Transverse colon (tissue), 4 donors: ENCODE results near the gene TMEM209. TPM values are rescaled to one million over a fixed set of nuclear protein-coding genes. Genes with fewer than 3 reads are reported as not detected.

ENCODE experiments used
- DNase-seq: peaks from one replicate; pipeline ENCODE4 v3.0.0-alpha.2; 2019
- H3K27ac ChIP-seq, 4 donors: fragments of 200-600 bp; sonication (generic); 2 replicates each; pipeline ENCODE4 v1.5.1; 2016 to 2018; ENCODE audit warnings: inconsistent platforms in 4 of 4
- H3K27me3 ChIP-seq: fragments of 200-600 bp; sonication (generic); 2 replicates; pipeline ENCODE4 v1.5.1; 2017; ENCODE audit warnings: inconsistent platforms
- H3K36me3 ChIP-seq, 4 donors: fragments of 200-600 bp; sonication (generic); 2 replicates each; pipeline ENCODE4 v1.5.1; 2017 to 2019; ENCODE audit warnings: inconsistent platforms in 4 of 4
- H3K4me1 ChIP-seq, 4 donors: fragments of 200-600 bp; sonication (generic); 2 replicates each; pipeline ENCODE4 v1.5.1; 2017 to 2020; ENCODE audit warnings: inconsistent platforms in 4 of 4
- H3K4me3 ChIP-seq, 4 donors: fragments of 200-600 bp; sonication (generic); 1 replicate in 1 of 4; 2 replicates in 3 of 4; pipeline versions ENCODE4 v1.5.1 to v1.6.1; 2017 to 2019; ENCODE audit warnings: inconsistent platforms in 4 of 4
- H3K9me3 ChIP-seq, 2 donors: fragments of 200-600 bp; sonication (generic); 2 replicates each; pipeline ENCODE4 v1.5.1; 2017 to 2019; ENCODE audit warnings: inconsistent platforms in 2 of 2
- CTCF ChIP-seq, 5 experiments: fragments of 200-600 bp in 3 of 5; fragments of 450-650 bp in 2 of 5; sonication (generic) in 3 of 5; IDR thresholded peaks; 1 replicate in 2 of 5; 2 replicates in 3 of 5; pipeline ENCODE4 v1.5.1; 2016 to 2017; ENCODE audit warnings: antibody characterized with exemption in 5 of 5, inconsistent platforms in 3 of 5, mild to moderate bottlenecking in 2 of 5, moderate library complexity in 1 of 5
- EP300 ChIP-seq: sonication (generic); formaldehyde crosslinking; IDR thresholded peaks from one replicate; pipeline ENCODE4 v1.6.1; 2017; ENCODE audit warnings: antibody characterized with exemption, low read depth
- POLR2A ChIP-seq: fragments of 450-650 bp; IDR thresholded peaks from one replicate; pipeline ENCODE4 v1.6.1; 2016; ENCODE audit warnings: antibody characterized with exemption, mild to moderate bottlenecking, moderate library complexity
- POLR2AphosphoS5 ChIP-seq, 3 donors: sonication (generic); formaldehyde crosslinking; IDR thresholded peaks; one replicate each; pipeline ENCODE4 v1.6.1; 2016; ENCODE audit warnings: antibody characterized with exemption in 3 of 3
- WGBS, 2 donors: methylation state at CpG; one replicate each; pipeline ENCODE4 v1.1.5; 2018; ENCODE audit warnings: low coverage in 1 of 2; 5-methylcytosine and 5-hydroxymethylcytosine counted together
- in situ Hi-C, 4 donors: fragments of 200-750 bp; cut with MboI; loops; one replicate each; pipeline versions ENCODE4 v1.15.0 to v1.15.1; 2017; ENCODE audit warnings: low sequenced_read_pairs in 3 of 4, low pct_ligation_motif_present in 1 of 4, low pct_unique_long_range_greater_than_20kb in 1 of 4
- intact Hi-C: fragments of 100-400 bp; cut with DNase I; formaldehyde crosslinking; loops from one replicate; pipeline ENCODE4 v1.15.1; 2023; ENCODE audit warnings: low total_unique reads
- total RNA-seq, 4 donors: library from RNA; depleted of rRNA; stranded (reverse); fragments of >200 nt; gene quantifications; one replicate each; pipeline ENCODE4 v1.1.0, GENCODE V29; 2016

Gene TMEM209
- total RNA-seq, 4 donors from 2014 or later: 8.6 to 57.5 (median 17.8) TPM

GRCh38 chr7:130213828-130214227, 8.6 kb upstream of the TMEM209 start:
- intact Hi-C loops (no loop called here), in situ Hi-C loops (no loop called here)
- Histone ChIP-seq H3K4me1 (no peaks in the 10 kb centered on the region), H3K9me3 (no peaks in the 10 kb centered on the region), H3K36me3 (no peaks in the 10 kb centered on the region), H3K27me3 (no peaks in the 10 kb centered on the region), H3K27ac (no peak overlapping the region), H3K4me3 (no peak overlapping the region)
- TF ChIP-seq EP300: no peak
- no peak for TF ChIP-seq CTCF (IDR thresholded peaks at IDR 0.05)
- no peak for TF ChIP-seq POLR2A
- TF ChIP-seq POLR2AphosphoS5 (IDR thresholded peaks at IDR 0.05): no peak
- no peak for DNase-seq
- WGBS, 2 donors: 57 to 74% methylated on average over 1 of the region's 1 CpG

- 52 to 68% methylated on average over 4 to 5 of the region's 5 CpGs for WGBS, 2 donors
- Histone ChIP-seq H3K27ac (no peak overlapping the region), H3K27me3 (no peaks in the 10 kb centered on the region), H3K9me3 (no peaks in the 10 kb centered on the region), H3K4me3 (no peak overlapping the region), H3K36me3 (no peaks in the 10 kb centered on the region), H3K4me1 (peaks cover 0 to 4% (median 1%) of the 10 kb centered on the region in 4 donors)
- TF ChIP-seq POLR2A: no peak
- TF ChIP-seq EP300: no peak
- TF ChIP-seq POLR2AphosphoS5 (IDR thresholded peaks at IDR 0.05): no peak
- no peak for TF ChIP-seq CTCF (IDR thresholded peaks at IDR 0.05)
- in situ Hi-C loops: no loop called here
- intact Hi-C loops: no loop called here
- no peak for DNase-seq
These were observed 5.2 kb upstream of the TMEM209 start for GRCh38 chr7:130210181-130210935.

- no peak for DNase-seq
- Histone ChIP-seq H3K27me3 (no peaks in the 10 kb centered on the region), H3K36me3 (no peaks in the 10 kb centered on the region), H3K27ac (no peak overlapping the region), H3K4me1 (peaks cover 3 to 14% (median 7%) of the 10 kb centered on the region in 4 donors), H3K9me3 (no peaks in the 10 kb centered on the region), H3K4me3 (no peak overlapping the region)
- intact Hi-C loops: no loop called here
- in situ Hi-C loops: no loop called here
- no peak for TF ChIP-seq POLR2AphosphoS5 (IDR thresholded peaks at IDR 0.05)
- no peak for TF ChIP-seq POLR2A
- TF ChIP-seq EP300: no peak
- TF ChIP-seq CTCF (IDR thresholded peaks at IDR 0.05): no peak
- WGBS, 2 donors: 74 to 80% methylated on average over 2 of the region's 2 CpGs
These were observed 3.3 kb upstream of the TMEM209 start for GRCh38 chr7:130208516-130208915.

GRCh38 chr7:130207642-130208041, 2.4 kb upstream of the TMEM209 start, which contains the start of gene SSMEM1:
Gene SSMEM1, plus strand, starts transcription at chr7:130207860. Its CDS starts 51 bp downstream, at chr7:130207911.
- intact Hi-C loops: no loop called here
- no peaks in the 10 kb centered on the region for H3K36me3 ChIP-seq
- H3K27me3 ChIP-seq: no peaks in the 10 kb centered on the region
- peaks cover 4 to 21% (median 7%) of the 10 kb centered on the region in 4 donors for H3K4me1 ChIP-seq
- H3K9me3 ChIP-seq: no peaks in the 10 kb centered on the region
- in situ Hi-C loops: no loop called here
- H3K4me3 ChIP-seq: no peak within 1 kb of the TSS
- no peak within 1 kb of the TSS for H3K27ac ChIP-seq
- no peak for DNase-seq
- no peak for TF ChIP-seq EP300

GRCh38 chr7:130207033-130207432, 1.8 kb upstream of the TMEM209 start:
- WGBS, 2 donors: 82 to 85% methylated on average over 4 to 5 of the region's 5 CpGs
- no peaks in the 10 kb centered on the region for H3K27me3 ChIP-seq
- TF ChIP-seq CTCF (IDR thresholded peaks at IDR 0.05): no peak
- TF ChIP-seq POLR2AphosphoS5 (IDR thresholded peaks at IDR 0.05): no peak
- TF ChIP-seq POLR2A: no peak
- intact Hi-C loops: no loop called here
- peaks cover 4 to 24% (median 12%) of the 10 kb centered on the region in 4 donors for H3K4me1 ChIP-seq
- in situ Hi-C loops: no loop called here
- no peak overlapping the region for H3K4me3 ChIP-seq
- no peaks in the 10 kb centered on the region for H3K36me3 ChIP-seq
- H3K9me3 ChIP-seq: no peaks in the 10 kb centered on the region
- no peak for DNase-seq
- H3K27ac ChIP-seq: no peak overlapping the region
